IPS-18c (cell line): ENCODE measurements around the gene ATN1.

Experiments
- H3K4me3 ChIP-seq: 2 replicates; pipeline ENCODE4 v1.7.0; 2013; ENCODE audit warnings: low read depth, mild to moderate bottlenecking, low read length, moderate library complexity; ENCODE audit not compliant: insufficient read depth
- H3K9me3 ChIP-seq: one replicate; pipeline ENCODE4 v1.6.1; 2013; ENCODE audit warnings: mild to moderate bottlenecking, low read length, moderate library complexity; ENCODE audit not compliant: control insufficient read depth, insufficient read depth

ATN1 gene

DNA sequence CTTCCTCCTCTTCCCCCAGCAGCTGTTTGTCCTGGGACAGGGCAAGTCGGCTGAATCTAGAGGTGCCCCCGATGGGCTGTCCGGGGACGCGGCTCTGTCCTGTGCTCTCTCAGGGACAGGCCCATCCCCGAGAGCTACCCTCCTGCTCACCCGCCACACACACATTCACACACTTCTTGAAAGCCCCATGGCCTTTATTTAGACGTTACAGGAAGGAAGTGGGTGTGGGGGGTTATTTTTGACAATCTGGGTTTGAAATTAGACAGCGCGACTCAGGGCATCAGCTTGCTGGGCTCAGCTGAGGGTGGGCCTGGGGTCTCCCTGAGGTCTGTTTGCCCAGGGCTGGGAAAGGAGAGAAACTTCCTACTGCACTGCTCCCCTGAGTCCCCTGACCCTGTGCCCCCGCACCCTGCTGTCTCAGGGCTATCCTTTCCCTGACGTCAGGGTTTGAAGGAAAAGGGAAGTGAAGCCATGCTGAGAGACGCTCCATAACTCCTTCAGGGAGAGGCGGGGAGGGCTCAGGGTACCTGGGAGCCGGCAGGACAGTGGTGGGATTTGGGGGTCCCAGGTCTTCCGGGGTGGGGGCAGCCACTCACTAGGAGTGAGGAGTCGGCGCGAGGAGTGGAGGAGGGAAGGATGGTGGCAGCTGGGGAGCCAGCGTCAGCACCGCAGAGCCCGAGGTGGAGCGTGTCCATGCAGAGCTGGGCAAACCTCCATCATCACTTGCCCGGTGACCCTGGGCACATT, 31.5 kb downstream of the ATN1 start:
- Histone ChIP-seq H3K9me3 (peaks cover 2% of the 10 kb centered on the region), H3K4me3 (no peak overlapping the region)

DNA sequence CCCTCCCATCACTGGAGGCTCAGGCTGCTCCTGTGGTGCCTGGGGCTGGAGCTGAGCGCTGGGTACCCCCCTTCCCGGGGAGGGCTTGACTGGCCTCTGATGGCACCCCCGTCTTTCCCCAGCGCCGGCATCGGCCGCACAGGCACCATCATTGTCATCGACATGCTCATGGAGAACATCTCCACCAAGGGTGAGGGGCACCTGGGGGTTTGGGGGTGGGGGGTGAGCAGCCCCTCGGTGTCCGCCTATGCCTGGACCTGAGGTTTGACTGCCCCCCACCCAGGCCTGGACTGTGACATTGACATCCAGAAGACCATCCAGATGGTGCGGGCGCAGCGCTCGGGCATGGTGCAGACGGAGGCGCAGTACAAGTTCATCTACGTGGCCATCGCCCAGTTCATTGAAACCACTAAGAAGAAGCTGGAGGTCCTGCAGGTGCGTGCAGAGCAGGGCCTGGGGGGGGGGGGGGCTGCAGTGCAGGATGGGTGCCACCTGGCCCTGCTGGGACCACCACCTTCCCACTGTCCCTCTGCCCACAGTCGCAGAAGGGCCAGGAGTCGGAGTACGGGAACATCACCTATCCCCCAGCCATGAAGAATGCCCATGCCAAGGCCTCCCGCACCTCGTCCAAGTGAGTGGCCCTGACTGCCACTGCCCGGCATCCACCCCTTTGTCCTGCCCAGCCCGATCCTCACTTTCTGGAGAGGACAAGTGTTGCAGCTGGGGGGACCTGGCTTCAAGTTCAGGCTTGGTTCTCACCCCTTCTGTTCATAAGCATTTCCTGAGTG, 32.2 kb downstream of the ATN1 start:
- no peak overlapping the region for H3K4me3 ChIP-seq
- peaks cover 2% of the 10 kb centered on the region for H3K9me3 ChIP-seq

DNA sequence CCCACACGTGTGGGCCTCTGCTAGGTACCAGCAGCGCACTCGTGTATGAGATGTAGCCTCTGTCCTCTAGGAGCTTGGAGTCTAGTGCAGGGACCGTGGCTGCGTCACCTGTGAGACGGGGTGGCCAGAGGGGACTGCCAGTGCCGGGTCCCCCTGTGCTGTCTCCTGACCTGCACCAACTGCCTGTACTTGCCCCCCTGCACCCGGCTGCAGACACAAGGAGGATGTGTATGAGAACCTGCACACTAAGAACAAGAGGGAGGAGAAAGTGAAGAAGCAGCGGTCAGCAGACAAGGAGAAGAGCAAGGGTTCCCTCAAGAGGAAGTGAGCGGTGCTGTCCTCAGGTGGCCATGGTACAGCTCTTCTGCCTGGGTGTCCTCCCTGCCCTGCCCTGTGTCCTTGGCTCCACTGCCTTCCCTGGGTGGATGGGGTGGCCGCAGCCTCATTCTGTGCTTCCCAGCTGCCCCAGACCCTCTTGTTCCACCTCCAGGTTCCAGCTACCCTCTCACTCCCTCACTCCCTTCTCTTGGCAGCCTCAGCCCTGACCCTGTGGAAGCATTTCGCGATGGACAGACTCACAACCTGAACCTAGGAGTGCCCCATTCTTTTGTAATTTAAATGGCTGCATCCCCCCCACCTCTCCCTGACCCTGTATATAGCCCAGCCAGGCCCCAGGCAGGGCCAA, 33.0 kb downstream of the ATN1 start:
- peaks cover 2% of the 10 kb centered on the region for H3K9me3 ChIP-seq
- H3K4me3 ChIP-seq = peak overlapping the region; percentile 25; the same call in 1 of the 2 replicates

DNA sequence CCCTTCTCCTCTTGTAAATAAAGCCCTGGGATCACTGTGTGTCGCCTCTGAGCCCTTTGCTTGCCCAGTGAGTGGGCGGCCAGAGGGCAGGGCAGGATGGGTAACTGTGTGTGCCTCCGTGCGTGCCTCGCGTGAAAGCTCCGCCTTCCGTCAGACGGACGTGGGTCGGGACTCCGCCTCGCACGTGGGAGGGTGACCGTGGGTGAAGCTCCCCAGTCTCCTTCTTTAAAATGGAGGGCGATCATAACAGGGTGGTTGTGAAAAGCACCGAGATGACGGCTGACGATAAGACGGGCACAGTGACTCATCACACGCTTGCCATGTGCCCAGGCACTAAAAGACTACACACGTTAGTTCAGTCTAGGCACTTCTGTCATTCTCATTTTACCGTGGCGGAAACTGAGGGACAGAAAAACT, 33.5 kb downstream of the ATN1 start:
- peak overlapping the region; percentile 25; the same call in 1 of the 2 replicates for H3K4me3 ChIP-seq
- peaks cover 2% of the 10 kb centered on the region for H3K9me3 ChIP-seq

DNA sequence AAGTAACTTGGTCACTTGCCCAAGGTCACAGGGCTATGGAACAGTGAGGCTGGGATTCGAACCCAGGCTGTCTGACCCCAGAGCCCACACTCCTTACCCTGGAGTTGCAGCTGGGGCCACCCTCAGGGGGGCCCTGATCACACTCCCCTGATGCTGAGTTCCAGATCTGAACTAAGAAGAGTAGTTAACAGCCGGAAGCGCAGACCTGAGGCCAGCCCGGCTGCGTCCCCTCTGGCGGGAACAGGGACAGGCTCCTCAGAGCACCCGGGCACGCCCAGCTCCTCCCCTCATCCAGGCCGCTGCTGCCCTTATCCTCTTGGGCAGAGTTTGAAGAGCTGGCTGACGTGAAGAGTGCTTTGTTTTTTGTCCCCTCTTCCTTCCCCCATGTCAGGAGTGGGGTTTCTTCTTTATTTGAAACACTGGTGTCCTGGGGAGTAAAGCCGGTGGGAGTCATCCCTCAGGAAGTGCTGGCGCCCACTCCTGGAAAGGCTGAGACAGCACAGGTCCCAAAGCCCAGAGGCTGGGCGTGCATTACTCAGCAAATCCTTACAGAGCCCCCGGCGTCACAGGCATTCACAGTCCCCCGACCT, 34.0 kb downstream of the ATN1 start:
- peak overlapping the region; percentile 81 for H3K4me3 ChIP-seq

DNA sequence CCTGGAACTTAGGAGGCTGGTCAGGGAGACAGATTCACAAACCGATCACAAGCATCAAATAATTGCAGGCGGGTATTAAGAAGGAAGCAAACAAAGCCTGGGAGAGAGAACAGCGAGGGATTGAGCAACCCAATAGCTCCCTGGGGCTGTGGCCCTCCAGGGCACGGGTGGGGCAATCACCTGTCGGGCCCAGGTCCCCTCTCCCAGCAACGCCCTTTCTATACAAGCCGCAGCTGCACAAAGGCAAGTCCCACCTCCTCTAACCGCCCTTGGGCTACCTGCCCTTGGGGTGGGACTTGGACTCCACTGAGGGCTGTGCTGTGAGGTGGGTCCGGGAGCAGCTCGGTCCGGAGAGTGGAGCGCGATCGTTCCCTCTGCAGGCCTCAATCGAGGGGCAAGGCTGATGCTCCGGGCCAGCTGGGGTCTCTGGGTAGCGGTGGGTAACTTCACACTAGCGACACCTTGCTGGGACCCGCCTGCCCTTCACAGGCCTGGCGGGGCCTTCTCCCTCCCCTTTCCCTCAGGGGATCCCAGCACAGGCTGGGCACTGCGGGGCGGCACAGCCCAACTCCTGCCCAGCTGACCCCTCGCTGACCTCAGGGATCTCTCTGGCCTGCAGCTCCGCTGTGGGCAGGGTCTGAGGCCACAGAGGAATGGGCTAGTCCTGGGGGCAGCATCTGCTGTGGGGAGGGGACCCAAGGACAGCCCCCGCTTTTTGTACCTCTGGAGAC, 34.7 kb downstream of the ATN1 start:
- H3K4me3 ChIP-seq = peak overlapping the region; percentile 81
- H3K9me3 ChIP-seq = peaks cover 2% of the 10 kb centered on the region

More for the DNA sequence above, 34.0 kb downstream of the ATN1 start:
- peaks cover 2% of the 10 kb centered on the region for H3K9me3 ChIP-seq

DNA sequence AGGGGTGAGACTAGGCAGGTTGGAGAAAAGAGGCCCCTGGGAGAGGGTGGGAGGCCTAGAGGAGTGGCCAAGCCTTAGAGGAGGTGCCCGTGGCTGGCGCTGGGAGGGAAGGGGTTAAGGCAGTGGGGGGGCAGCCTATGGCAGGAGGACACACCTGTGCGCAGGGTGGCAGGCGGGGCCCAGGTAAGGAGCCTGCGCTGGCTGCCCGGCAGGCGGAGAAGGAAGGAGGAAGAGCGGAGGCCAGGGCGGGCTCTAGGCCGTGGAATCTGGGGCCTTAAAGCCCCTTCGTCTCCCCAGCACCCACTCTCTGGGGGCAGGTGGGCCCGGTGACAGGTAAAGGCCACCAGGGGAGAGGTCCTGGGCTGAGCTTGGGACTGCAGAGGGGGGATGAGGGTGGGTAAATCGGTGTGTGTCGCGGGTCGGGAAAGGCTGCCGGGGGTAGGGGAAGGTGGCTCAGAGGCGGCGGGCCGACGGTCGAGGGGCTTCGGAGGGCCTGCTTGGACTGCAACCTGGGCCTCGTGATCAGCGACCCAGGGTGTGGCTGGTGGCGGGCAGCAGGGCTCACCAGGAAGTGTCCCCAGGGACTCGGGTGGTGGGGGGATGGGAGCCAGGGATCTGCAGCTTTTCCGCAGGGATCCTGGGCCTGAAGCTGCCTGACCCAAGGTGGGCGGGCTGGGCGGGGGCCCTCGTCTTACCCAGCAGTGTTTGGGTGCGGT, 35.4 kb downstream of the ATN1 start:
- peak overlapping the region; percentile 81 for H3K4me3 ChIP-seq
- peaks cover 2% of the 10 kb centered on the region for H3K9me3 ChIP-seq

DNA sequence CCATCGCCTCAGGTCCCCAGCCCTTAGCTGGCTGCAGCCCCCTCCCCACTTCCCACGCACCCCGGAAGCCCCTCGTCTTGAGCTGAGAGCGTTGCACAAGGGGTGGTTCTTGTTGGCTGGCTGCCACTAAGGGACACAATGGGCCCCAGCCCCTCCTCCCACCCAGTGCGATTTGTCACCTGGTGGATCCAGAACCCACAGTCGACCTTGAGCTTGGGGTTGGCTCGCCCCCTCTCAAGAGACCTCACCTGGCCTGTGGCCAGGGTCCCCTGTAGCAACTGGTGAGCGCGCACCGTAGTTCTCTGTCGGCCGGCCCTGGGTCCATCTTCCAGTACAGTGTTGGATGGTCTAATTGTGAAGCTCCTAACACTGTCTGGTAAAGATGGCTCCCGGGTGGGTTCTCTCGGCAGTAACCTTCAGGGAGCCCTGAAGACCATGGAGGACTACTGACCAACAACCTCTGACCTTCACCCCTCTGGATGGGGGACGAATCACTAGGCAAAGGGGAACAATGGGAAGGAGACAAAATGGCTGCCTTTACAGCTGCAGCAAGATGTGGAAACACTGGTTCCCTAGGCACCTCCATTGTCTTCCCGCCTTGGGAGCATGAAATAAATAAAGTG, 36.1 kb downstream of the ATN1 start:
- peak overlapping the region; percentile 81 for H3K4me3 ChIP-seq
- peaks cover 2% of the 10 kb centered on the region for H3K9me3 ChIP-seq

DNA sequence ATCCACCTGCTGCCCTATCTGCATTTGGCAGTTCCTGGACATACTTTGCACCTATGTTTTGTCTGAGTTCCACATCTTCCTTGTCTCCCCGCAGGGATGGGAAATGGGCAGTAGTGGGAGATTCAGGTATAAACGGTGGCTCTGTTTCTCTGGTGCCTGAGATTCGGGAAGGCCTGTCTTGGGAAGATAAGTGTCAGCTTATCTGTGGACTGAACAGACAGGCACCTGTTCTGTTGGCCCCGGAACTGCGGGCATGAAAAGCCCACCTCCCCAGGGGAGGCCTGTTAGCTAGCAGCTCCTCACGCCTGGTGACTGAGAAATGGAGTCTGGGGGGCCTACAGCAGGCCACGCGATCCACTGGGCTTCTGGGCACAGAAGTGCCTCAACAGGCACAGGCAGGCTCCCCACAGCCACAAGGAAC, 36.9 kb downstream of the ATN1 start:
- H3K9me3 ChIP-seq = peaks cover 2% of the 10 kb centered on the region
- H3K4me3 ChIP-seq = no peak overlapping the region

DNA sequence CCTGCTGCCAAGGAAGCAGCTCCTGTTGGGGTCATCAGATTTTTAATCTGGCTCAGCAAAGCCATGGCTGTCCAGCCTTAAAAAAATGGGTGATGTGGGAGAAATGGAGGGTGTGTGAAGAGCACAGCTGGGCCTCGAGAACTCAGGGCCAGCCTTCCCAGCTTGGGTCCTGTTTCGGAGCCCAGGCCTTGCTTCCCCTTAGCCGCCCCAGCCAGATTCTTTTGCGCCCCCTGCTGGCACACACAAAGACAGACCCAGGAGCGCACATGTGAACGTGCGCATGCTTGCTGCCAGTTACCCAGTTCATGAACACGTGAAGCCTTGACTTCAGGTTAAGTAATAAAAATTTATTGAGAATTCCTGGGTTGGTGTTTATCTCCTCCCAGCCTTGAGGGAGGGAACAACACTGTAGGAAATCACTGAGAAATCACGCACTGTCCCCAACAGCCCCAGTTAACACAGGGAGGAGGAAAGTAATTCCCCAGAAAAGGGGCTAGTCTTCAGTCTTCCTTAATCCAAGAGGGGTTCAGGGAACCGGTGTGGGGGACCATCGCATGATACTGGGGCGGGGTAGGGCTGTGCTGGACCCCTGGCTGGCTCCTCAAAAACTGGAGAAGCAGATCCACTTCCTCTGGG, 37.4 kb downstream of the ATN1 start:
- Histone ChIP-seq H3K9me3 (peaks cover 2% of the 10 kb centered on the region), H3K4me3 (no peak overlapping the region)

DNA sequence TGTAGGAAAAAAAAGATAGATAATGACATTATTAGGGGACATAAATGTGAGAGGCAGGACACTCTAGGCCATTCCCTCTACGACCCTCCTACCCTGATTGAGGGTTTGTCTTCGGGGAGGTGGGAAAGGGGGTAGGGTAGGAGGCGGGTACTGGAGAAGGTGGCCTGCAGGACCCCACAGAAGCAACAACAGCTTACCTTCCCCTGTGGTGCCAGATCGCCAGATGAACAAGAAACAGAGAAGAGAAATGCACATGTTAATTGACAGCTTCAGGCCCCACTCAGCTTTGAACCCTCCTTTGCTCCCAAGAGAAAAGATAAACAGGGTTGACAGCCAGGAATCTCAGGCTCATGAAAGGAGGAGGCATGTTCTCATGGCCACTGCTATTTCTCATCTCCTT, 38.0 kb downstream of the ATN1 start:
- Histone ChIP-seq H3K9me3 (no peaks in the 10 kb centered on the region), H3K4me3 (no peak overlapping the region)

DNA sequence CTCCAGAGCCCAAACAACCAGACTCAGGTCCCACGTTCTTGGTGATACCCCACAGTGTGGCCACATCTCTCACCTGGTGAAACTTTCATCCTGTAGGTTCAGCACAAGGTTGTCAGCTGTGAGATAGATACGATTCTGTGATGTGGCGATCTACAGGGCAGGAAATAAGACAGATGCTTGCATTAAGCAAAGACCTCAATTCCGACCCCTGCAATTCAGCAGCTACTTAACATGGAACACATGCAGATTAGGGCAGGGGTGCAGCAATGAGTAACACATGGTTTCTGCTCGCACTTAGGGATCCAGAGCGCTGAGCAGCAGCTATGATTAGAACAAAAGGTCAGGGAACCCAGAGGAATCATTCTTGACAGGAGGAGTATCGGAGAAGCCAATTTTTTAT, 38.6 kb downstream of the ATN1 start:
- Histone ChIP-seq H3K4me3 (no peak overlapping the region), H3K9me3 (no peaks in the 10 kb centered on the region)

DNA sequence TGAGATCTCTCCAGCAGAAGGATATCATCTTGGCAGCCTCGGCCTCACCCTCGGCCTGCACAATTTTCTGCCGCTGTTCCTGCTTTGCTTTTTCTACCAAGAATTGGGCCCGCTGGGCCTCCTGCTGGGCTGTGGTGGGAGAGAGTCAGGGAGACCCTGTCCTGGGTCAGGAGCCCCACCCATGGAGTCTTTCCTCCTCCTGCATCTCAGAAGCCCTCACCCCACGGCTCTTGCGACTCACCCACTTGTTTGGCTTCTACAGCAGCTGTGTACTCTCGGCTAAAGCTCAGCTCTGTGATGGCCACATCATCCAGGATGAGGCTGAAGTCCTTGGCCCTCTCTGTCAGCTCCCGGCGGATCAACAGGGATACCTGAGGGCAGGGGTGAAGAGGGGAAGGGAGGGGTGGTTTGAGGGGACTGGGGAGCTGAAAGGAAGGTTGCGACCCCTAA, 39.9 kb downstream of the ATN1 start:
- H3K9me3 ChIP-seq = no peaks in the 10 kb centered on the region
- H3K4me3 ChIP-seq = no peak overlapping the region

DNA sequence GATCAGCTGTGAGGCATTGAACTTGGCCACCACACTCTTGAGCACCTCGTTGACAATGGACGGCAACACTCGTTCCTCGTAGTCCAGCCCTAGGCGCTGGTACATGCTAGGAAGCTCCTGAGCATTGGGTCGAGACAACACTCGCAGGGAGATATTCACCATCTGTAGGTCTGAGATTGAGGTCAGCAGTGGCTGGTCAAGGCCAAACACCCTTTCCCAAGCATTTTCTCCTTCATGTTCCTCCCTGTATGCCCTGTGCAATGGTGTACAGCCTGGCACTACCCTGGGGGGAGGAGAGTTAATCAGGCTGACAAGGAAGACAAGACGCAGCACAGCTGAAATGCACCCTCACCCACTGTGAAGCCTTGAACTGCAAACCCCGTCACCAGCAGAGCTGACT, 40.7 kb downstream of the ATN1 start:
- H3K9me3 ChIP-seq = no peaks in the 10 kb centered on the region
- H3K4me3 ChIP-seq = no peak overlapping the region

DNA sequence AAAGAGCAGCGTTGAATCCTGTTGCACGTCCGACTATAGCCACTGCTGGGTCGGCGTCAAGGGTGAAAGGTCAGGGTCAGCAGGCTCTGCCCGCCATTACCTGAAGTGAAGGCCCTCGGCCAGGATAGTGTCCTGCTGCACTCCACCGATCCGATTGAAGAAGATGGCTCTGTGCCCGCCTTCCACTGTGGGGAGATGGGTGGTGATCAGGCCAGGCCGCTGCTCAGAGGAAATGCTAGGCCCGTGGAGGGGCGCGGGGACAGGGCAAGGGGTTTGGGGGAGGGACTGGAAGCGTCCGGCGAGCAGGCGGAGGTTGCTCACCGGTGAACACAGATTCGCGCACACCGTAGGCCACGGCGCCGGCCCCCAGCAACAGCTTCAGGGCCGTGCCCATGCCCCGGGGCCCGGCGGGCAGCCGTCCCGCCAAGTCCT, 42.4 kb downstream of the ATN1 start:
- H3K9me3 ChIP-seq = no peaks in the 10 kb centered on the region

More for the DNA sequence above, 42.4 kb downstream of the ATN1 start:
- H3K4me3 ChIP-seq = peak overlapping the region; percentile 96
